ENCODE measurements around the gene TMX1. TPM values are rescaled to one million over a fixed set of nuclear protein-coding genes. Genes with fewer than 3 reads are reported as not detected.

Gene TMX1
- total RNA-seq, 6 experiments from 2014 or later, result 38.3 to 48.3 (median 46.0) TPM

DNA sequence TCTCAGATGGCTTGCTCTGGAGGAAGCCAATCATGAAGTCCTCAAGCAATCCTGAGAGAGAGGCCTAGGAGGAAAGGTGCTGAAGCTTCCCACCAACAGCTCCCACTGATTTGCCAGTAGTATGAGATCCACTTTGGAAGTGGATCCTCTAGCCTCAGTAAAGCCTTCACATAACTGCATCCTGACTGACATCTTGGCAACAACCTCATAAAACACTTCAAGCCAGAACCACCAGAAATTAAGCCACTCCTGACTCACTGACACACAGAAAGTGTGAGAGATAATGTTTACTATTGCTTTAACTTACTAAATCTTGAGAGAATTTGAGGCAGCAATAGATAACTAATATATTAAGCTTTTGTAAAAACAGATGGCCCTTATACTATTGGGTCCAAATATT lies 11.7 kb upstream of the TMX1 start:
- Mint-ChIP-seq H3K36me3 (ENCODE audit: low read depth) (peaks cover 4% of the 10 kb centered on the region; the same call in 1 of the 2 replicates), H3K9me3 (peaks cover 3% of the 10 kb centered on the region; the same call in 1 of the 2 replicates), H3K27me3 (ENCODE audit: insufficient read depth) (peaks cover 9% of the 10 kb centered on the region), H3K4me3 (no peak overlapping the region), H3K4me1 (ENCODE audit: low read depth) (peaks cover 6% of the 10 kb centered on the region), H3K27ac (no peak overlapping the region)
- TF ChIP-seq, protein P1, sequence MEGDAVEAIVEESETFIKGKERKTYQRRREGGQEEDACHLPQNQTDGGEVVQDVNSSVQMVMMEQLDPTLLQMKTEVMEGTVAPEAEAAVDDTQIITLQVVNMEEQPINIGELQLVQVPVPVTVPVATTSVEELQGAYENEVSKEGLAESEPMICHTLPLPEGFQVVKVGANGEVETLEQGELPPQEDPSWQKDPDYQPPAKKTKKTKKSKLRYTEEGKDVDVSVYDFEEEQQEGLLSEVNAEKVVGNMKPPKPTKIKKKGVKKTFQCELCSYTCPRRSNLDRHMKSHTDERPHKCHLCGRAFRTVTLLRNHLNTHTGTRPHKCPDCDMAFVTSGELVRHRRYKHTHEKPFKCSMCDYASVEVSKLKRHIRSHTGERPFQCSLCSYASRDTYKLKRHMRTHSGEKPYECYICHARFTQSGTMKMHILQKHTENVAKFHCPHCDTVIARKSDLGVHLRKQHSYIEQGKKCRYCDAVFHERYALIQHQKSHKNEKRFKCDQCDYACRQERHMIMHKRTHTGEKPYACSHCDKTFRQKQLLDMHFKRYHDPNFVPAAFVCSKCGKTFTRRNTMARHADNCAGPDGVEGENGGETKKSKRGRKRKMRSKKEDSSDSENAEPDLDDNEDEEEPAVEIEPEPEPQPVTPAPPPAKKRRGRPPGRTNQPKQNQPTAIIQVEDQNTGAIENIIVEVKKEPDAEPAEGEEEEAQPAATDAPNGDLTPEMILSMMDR (IDR thresholded peaks at IDR 0.05), result no peak
- DNase-seq, result no peak

DNA sequence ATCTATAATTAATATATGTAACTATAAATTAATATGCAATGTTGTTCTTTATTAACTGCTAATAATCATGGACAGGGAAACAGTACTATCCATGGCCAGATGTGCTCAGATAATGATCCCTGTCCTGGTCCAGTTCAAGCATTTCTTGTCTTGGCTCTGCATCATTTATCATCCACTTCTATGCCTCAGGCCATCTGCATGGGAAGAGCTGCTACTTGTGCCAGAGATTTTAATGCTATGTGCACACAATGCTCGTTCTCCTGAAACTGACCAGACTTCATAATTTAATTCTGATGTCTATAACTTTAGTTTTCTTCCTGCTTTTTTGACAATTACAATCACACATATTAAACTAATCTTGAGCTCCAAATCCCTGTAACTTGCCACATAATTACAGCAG lies 11.2 kb upstream of the TMX1 start:
- Mint-ChIP-seq H3K27me3 (ENCODE audit: insufficient read depth) (peaks cover 9% of the 10 kb centered on the region), H3K36me3 (ENCODE audit: low read depth) (no peaks in the 10 kb centered on the region; the same call in 1 of the 2 replicates), H3K27ac (no peak overlapping the region), H3K9me3 (no peaks in the 10 kb centered on the region), H3K4me1 (ENCODE audit: low read depth) (peaks cover 6% of the 10 kb centered on the region), H3K4me3 (no peak overlapping the region)
- TF ChIP-seq, protein P1 (IDR thresholded peaks at IDR 0.05), result no peak
- no peak for DNase-seq

DNA sequence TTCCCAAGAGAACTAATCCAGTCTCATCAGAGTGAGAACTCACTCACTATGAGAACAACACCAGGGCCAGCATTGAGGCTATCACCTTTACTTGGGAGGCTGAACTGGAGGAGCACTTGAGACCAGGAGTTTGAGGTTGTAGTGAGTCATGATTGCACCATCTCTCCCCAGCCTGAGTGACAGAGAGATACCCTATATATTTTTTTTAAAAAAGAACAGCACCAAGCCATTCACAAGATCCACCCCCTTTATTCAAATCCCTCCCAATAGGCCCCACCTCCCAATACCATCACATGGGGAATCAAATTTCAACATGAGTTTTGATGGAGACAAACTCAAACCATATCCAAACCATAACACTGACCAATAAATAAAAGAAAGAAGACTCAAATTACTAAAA lies 3.7 kb upstream of the TMX1 start:
- H3K36me3 Mint-ChIP-seq (ENCODE audit: low read depth), result no peaks in the 10 kb centered on the region
- no peaks in the 10 kb centered on the region; the same call in 1 of the 2 replicates for H3K4me1 Mint-ChIP-seq (ENCODE audit: low read depth)
- DNase-seq, result no peak
- H3K9me3 Mint-ChIP-seq, result no peaks in the 10 kb centered on the region
- H3K4me3 Mint-ChIP-seq, result no peak overlapping the region
- H3K27ac Mint-ChIP-seq, result no peak overlapping the region
- H3K27me3 Mint-ChIP-seq (ENCODE audit: insufficient read depth), result no peaks in the 10 kb centered on the region; the same call in 1 of the 2 replicates
- TF ChIP-seq, protein P1 (IDR thresholded peaks at IDR 0.05), result no peak

DNA sequence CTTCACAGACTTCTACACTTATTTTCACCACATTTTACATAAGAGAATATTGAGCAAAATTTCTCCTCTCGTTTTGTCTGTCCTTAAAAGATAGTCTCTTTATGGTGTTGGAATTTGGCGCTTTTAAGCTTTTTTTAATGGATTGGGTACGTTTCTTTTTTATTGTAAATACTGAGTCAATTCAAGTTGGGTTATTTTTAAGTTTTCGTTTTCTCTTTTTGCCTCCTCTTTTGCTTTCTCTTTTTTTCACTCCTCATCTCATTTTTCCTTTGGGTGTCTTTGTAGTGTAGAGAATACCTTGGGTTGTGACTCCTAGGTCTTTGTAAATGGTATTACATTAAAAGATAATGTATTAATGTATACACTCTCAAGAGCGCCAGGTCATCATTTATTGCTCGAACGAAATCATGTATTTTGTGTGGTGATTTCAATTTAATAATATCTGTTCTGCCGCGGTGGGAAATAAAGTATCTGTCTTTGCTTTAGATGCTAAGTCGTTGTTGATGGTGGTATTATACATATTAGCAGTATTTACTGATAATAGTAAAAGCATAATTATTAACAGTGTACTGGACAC lies 845 bp downstream of the TMX1 start:
- TF ChIP-seq, protein P1 (IDR thresholded peaks at IDR 0.05), result no peak
- H3K36me3 Mint-ChIP-seq (ENCODE audit: low read depth), result no peaks in the 10 kb centered on the region
- H3K4me3 Mint-ChIP-seq, result no peak overlapping the region
- no peak overlapping the region for H3K27ac Mint-ChIP-seq
- DNase-seq, result no peak
- no peaks in the 10 kb centered on the region for H3K4me1 Mint-ChIP-seq (ENCODE audit: low read depth)
- no peaks in the 10 kb centered on the region for H3K27me3 Mint-ChIP-seq (ENCODE audit: insufficient read depth)
- no peaks in the 10 kb centered on the region for H3K9me3 Mint-ChIP-seq

DNA sequence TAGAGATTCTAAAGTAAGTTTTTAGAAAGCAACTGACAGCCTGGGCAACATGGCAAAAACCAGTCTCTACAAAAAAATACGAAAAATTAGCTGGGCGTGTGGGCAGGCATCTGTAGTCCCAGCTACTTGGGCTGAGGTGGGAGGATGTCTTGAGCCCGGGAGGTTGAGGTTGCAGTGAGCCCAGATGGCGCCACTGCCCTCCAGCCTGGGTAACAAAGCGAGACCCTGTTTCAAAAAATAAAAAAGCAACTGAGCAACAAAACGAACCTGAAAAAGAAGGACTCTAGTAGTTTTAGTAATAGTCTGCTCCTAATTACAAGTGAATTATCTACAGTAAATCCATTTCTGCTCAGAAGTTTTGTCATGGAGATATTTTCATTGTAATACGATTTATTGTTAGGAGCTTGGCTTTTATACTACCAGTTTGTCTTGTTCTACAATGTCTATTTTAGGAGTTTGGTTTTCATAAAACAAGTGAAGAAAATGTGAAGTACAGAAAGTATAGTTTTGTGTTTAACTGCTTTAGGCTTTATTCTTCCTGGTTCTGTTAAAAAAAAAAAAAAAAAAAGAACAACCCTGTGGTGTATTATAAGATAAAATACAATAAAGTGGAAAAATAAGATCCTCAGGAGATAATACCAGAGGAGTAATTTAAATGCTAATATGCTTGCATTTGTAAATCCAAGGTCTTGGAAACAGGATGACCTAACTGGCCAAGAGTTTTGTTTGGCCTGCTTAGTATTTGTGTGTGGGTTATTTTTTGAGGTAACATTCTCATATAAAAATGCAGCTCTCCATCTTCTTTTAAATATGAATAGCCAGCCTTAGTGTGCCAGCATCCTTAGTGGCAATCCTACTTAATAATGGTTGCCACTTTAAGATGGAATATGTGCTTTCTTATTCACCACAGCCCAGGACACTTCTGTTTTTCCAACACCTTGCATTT lies 2.8 kb downstream of the TMX1 start:
- H3K27ac Mint-ChIP-seq, result peak overlapping the region; percentile 28; the same call in 1 of the 2 replicates
- no peak overlapping the region for H3K4me3 Mint-ChIP-seq
- no peaks in the 10 kb centered on the region; the same call in 1 of the 2 replicates for H3K27me3 Mint-ChIP-seq (ENCODE audit: insufficient read depth)
- no peaks in the 10 kb centered on the region for H3K4me1 Mint-ChIP-seq (ENCODE audit: low read depth)
- TF ChIP-seq, protein P1 (IDR thresholded peaks at IDR 0.05), result peak; percentile 22; the same call in 1 of the 2 replicates
- no peaks in the 10 kb centered on the region for H3K9me3 Mint-ChIP-seq
- no peak for DNase-seq
- peaks cover 3% of the 10 kb centered on the region; the same call in 1 of the 2 replicates for H3K36me3 Mint-ChIP-seq (ENCODE audit: low read depth)

Measured in HFFc6 (cell line).